Stimulated activated CD8-positive, alpha-beta memory T cell treated with anti-CD3 and anti-CD28 coated beads, Interleukin-12 subunit alpha, Interleukin-12 subunit beta, amount 100 ng/mL, for 1 hour (primary cell): ENCODE measurements around the gene COMMD1.
"Not testable (repeated sequence)": the region's sequence is repeated elsewhere in the genome, so short reads cannot be mapped to it uniquely, and the experiment has no call there.

ENCODE experiments used
- DNase-seq: peaks from one replicate; pipeline ENCODE4 v3.0.0-alpha.2; 2020; ENCODE audit warnings: low read depth

Gene COMMD1

DNA sequence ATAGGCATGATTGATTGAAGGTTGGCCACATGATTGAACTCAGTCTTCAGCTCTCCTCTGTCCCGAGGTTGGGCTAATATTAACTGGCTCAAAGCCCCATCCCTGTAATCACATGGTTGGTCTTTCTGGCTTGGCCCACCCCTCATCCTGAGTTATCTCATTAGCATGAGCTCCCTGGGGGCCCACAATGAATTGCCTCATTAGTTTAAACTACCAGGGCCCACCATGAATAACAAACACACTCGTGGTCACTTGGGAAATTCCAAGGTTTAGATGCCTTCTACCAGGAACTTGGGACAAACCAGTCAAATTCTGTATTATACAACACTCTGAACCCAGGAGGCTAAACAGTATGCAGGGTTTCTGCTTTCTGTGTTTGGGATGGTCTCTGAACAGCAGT lies 168.8 kb downstream of the COMMD1 start:
- DNase-seq: no peak

- no peak for DNase-seq
These were observed 171.6 kb downstream of the COMMD1 start for GRCh38 chr2:62076980-62077638.

DNA sequence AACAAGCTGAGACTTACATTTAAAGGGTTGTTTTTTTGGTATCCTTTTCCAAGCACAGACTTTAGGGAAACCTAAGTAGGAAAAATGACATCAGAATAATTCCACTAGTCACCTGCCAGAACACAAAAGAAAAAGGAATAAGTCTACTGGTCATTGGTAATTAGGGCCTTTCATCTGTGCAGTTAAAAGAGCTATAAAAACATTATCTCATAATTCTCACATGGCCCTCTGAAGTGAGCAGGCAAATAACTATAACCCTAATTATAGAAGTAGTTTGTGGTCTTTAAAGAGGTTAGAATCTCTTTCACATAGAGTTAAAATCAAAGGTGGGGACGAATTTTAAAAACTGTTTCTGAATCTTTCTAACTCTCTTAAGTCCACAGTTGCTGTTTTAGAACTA lies 179.3 kb downstream of the COMMD1 start:
- no peak for DNase-seq

- DNase-seq: no peak
These were observed 184.2 kb downstream of the COMMD1 start for GRCh38 chr2:62089658-62090057.

DNA sequence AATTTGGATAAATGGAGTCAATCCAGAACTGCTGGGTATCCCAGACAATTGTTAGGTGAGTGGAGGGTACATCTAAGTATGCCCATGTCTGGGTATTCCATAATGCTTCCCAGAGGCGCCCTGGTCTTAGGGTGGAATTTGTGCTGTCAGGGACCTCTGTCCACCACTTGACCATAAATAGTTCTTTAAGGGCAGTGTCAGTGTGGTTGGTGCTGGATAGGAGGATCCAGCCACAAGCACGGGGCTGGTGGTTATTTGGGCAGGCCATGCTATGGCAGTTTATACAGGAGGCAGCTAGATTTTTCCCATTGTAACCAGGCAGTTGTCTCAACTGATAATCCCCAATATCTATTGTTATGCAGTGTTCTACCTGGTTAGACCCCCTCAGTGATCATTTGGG lies 186.0 kb downstream of the COMMD1 start:
- no peak for DNase-seq

GRCh38 chr2:62099050-62099449 lies 193.6 kb downstream of the COMMD1 start:
- no peak for DNase-seq

DNA sequence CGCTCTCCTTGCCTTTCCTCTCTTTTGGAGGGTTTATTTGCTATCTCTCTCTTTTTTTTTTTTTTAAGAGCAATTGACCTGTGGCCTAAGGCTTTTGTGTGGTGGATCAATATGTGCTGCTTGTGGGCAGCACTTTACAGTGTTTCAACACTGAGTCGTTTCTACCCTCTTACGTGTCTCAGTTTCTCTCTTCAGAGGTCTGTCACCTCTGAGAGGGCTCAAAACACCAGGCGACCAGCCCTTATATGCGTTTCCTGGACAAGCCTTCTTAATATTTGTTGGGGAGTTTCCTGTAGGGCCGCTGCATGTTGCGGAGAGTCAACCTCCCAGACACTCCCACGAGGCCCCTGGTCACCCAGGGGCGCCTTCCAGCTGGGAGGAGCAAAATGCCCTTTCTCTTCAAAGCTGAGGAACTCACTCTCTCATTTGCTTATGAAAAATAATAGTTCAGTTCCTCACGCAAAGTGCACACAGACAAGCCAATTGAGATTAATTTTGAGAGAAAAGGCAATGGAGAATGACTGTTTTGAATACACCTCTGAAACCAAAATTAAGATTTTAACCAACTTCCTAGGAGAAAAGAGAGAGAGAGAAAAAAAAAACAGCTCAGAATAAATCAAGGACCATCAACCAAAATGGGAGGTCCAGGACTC lies 194.2 kb downstream of the COMMD1 start:
- no peak for DNase-seq

- DNase-seq: no peak
These were observed 196.4 kb downstream of the COMMD1 start for GRCh38 chr2:62101886-62102285.

GRCh38 chr2:62102402-62102920 lies 197.0 kb downstream of the COMMD1 start:
- DNase-seq: no peak

- no peak for DNase-seq
These were observed 204.1 kb downstream of the COMMD1 start for GRCh38 chr2:62109554-62109953.

DNA sequence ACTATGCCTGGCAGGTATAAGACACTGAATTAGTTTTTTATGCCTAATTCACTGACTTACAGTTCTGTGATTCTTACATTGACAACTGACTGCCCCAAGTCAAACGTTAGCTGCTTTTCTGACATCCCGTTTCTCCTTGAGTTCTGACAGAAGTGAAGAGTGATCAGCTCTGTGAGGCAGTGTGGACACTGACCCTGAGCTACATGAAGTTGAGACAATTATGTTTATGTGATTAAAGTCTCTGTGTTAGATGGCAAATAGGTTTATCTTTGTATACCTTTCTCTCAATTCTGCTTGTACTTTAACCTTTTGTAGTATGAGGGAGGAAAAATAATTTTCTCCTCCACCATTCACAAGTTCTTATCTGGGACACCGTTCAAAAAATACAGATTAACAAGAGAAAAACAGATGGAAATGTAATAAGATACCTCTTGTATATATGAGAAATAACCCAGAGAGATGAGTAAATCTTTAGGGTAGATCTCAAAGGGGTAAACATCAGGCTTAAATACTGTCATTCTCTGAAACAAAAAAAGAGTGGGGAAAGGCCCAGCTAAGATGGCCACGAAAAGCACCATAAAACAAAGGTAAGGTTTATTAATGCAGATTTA lies 205.0 kb downstream of the COMMD1 start:
- DNase-seq: no peak

GRCh38 chr2:62112179-62112578 lies 206.7 kb downstream of the COMMD1 start:
- no peak for DNase-seq

GRCh38 chr2:62114564-62114963 lies 209.1 kb downstream of the COMMD1 start:
- no peak for DNase-seq

DNA sequence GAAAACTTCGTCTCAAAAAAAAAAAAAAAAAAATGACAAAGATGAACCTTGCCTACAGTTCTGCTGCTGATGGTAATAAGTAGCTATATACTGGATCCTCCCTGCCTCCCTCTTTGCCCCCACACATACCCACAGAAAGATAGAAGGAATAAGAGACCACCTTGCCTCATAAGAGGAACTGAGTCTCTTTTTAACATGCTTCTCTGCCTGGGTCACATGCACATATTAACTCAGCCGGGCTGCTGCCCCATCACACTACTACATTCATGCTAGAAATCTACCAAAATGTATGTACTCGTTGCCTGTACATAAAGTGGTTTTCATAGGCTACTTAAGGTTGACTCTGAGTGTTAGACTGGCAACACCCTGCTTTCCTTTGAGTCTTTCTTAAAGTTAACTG lies 211.5 kb downstream of the COMMD1 start:
- DNase-seq: no peak

- DNase-seq: no peak
These were observed 212.7 kb downstream of the COMMD1 start for GRCh38 chr2:62118160-62118559.

- no peak for DNase-seq
These were observed 214.0 kb downstream of the COMMD1 start for GRCh38 chr2:62119311-62119974.

DNA sequence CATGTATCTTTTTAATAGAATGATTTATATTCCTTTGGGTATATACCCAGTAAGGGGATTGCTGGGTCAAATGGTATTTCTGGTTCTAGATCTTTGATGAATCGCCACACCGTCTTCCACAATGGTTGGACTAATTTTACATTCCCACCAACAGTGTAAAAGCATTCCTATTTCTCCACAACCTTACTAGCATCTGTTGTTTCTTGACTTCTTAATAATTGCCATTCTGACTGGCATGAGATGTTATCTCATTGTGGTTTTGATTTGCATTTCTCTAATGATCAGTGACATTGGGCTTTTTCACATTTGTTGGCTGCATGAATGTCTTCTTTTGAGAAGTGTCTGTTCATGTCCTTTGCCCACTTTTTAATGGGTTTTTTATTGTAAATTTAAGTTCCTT lies 220.8 kb downstream of the COMMD1 start:
- not testable (repeated sequence) for DNase-seq

- no peak for DNase-seq
These were observed 227.9 kb downstream of the COMMD1 start for GRCh38 chr2:62133320-62133823.

DNA sequence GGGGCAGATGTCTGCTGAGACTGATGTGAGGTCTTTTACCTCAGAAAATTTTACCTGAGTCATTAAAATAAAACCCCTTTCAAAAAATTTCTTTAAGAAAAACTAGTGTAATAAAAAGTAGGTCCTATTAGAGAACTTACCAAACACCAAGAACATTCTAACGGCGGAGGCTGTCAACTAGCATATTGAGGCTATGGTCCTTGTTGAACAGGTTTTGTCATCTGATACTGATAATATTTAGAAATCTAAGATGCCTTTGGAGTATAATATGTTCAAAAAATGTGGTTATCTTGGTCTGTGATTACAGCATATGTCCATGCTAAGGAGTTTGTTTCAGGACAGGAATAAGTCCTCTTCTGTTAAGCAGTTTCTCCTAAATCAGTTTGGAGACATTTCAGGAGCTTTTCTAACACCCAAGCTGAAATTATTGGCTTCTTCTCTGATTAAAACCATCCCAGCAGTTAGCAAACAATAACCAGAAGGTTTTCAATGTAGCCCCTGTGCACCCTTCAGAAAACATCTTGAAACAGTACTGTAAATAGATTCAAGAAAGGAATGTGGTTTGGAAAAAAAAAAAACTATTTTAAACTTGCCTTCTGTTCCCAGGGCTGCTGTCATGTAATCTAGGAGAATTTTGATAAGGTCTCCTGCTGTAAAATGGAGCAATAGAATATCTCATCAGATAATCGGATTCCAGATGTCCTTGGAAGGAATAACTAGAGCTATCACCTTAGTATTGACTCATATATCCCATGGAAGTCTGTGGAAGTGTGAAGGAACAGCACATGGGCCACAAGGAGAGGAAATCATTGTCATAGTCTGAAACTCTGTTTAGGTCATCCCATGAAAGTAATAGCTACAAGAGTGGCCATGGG lies 231.7 kb downstream of the COMMD1 start:
- no peak for DNase-seq

- no peak for DNase-seq
These were observed 235.1 kb downstream of the COMMD1 start for GRCh38 chr2:62140426-62141141.
